SK-N-SH treated with all-trans-retinoic acid at 6 μM for 48 hours (cell line): Measurements from ENCODE around the gene ERCC1.

Experiments used
- OSR1 ChIP-seq: fragments of 250-450 bp; sonication (Bioruptor Pico); IDR thresholded peaks from 2 replicates; pipeline ENCODE4 v1.8.0; 2022; ENCODE audit warnings: moderate library complexity, mild to moderate bottlenecking, inconsistent platforms
- POU6F1 ChIP-seq: fragments of 250-450 bp; sonication (Bioruptor Pico); IDR thresholded peaks from 2 replicates; pipeline ENCODE4 v1.8.0; 2021; ENCODE audit warnings: low read depth, mild to moderate bottlenecking, moderate library complexity, borderline replicate concordance
- PPARA ChIP-seq: fragments of 250-450 bp; sonication (Bioruptor Pico); IDR thresholded peaks from 2 replicates; pipeline ENCODE4 v1.5.0; 2020; ENCODE audit warnings: mild to moderate bottlenecking, borderline replicate concordance
- ZFP30 ChIP-seq: fragments of 450-650 bp; formaldehyde crosslinking; IDR thresholded peaks from 2 replicates; pipeline ENCODE4 v1.5.0; 2022; ENCODE audit warnings: mild to moderate bottlenecking, moderate library complexity

DNA sequence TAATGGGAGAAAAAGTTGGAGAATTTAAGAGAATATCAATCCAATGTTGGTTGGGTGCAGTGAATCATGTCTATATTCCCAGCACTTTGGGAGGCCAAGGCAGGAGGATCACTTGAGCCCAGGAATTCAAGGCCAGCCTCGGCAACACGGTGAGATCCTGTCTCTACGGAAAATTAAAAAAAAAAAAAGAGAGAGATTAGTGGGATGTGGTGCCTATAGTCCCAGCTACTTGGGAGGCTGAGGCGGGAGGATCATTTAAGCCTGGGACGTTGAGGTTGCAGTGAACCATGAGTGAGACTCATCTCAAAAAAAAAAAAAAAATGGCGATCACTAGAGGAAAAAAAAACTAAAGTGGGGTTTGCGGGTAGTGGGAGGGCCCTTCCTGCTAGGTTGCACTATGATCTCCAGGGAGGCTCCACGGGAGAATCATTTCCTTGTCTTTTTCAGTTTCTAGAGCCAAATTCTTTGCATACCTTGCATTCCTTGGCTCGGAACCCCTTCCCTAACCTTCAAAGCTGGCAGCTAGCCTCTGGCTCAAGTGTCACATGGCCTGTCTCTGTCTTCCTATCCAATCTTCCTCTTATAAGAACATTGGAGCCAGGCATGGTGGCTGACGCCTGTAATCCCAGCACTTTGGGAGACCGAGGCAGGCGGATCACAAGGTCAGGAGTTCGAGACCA lies 47.5 kb downstream of the ERCC1 start:
- TF ChIP-seq OSR1 (CRISPR knock-in tag) (no peak), POU6F1 (CRISPR knock-in tag) (0 out of 2 replicates have a peak, but pooled peaks have one; percentile 30), PPARA (CRISPR knock-in tag) (no peak), ZFP30 (CRISPR knock-in tag) (no peak)
